Activated CD4-positive, CD25-positive, alpha-beta regulatory T cell treated with anti-CD3 and anti-CD28 coated beads, Interleukin-2, amount 50 U/mL, for 24 hours (primary cell): ENCODE measurements around the gene NTN5.
A peak's percentile ranks its signal among the peaks of the same experiment; 100 is the strongest.

Experiments
- ATAC-seq, 2 donors: fragments of 150-1000 bp; cut with Tn5 transposase; one replicate each; pipeline ENCODE4 v1.10.0; 2021; ENCODE audit warnings: mild to moderate bottlenecking in 1 of 2, moderate library complexity in 1 of 2

NTN5 gene

GRCh38 chr19:48627865-48628314 lies 44.9 kb downstream of the NTN5 start:
- ATAC-seq: no peak

GRCh38 chr19:48627201-48627864 lies 45.5 kb downstream of the NTN5 start:
- ATAC-seq: peak in 1 of 2 donors; percentile 22

- no peak for ATAC-seq
These were observed 46.9 kb downstream of the NTN5 start for GRCh38 chr19:48625891-48626327.

- no peak for ATAC-seq
These were observed 47.8 kb downstream of the NTN5 start for GRCh38 chr19:48624791-48625723.

GRCh38 chr19:48624067-48624594 lies 48.7 kb downstream of the NTN5 start:
- peak; percentile 73 to 79 for ATAC-seq

- ATAC-seq: no peak
These were observed 49.2 kb downstream of the NTN5 start for GRCh38 chr19:48623556-48624066.

- no peak for ATAC-seq
These were observed 52.9 kb downstream of the NTN5 start for GRCh38 chr19:48619692-48620585.

- ATAC-seq: peak; percentile 86 to 87
These were observed 53.7 kb downstream of the NTN5 start, which contains the start of the genes RPL18 and SPHK2 for GRCh38 chr19:48618916-48619691. RPL18 (minus strand) TSS chr19:48619178; CDS start chr19:48619143, 35 bp downstream. SPHK2 (plus strand) TSS chr19:48619506; CDS start chr19:48620515, 1,009 bp downstream.

GRCh38 chr19:48618278-48618915 lies 54.4 kb downstream of the NTN5 start:
- ATAC-seq: no peak

- ATAC-seq: no peak
These were observed 55.5 kb downstream of the NTN5 start for GRCh38 chr19:48617146-48617937.

- ATAC-seq: no peak
These were observed 56.2 kb downstream of the NTN5 start for GRCh38 chr19:48616491-48617056.

- no peak for ATAC-seq
These were observed 56.8 kb downstream of the NTN5 start for GRCh38 chr19:48616041-48616436.

GRCh38 chr19:48615231-48616040 lies 57.4 kb downstream of the NTN5 start:
- no peak for ATAC-seq

- ATAC-seq: no peak
These were observed 58.2 kb downstream of the NTN5 start, which contains the start of gene FAM83E for GRCh38 chr19:48614436-48615230. FAM83E (minus strand) TSS chr19:48615076; CDS start chr19:48613372, 1,704 bp downstream.

- ATAC-seq: peak; percentile 2 to 3
These were observed 58.9 kb downstream of the NTN5 start for GRCh38 chr19:48613852-48614435.

GRCh38 chr19:48613024-48613851 lies 59.6 kb downstream of the NTN5 start:
- ATAC-seq: no peak
